ENCODE data around the gene CPSF4L.

The CPSF4L gene

DNA sequence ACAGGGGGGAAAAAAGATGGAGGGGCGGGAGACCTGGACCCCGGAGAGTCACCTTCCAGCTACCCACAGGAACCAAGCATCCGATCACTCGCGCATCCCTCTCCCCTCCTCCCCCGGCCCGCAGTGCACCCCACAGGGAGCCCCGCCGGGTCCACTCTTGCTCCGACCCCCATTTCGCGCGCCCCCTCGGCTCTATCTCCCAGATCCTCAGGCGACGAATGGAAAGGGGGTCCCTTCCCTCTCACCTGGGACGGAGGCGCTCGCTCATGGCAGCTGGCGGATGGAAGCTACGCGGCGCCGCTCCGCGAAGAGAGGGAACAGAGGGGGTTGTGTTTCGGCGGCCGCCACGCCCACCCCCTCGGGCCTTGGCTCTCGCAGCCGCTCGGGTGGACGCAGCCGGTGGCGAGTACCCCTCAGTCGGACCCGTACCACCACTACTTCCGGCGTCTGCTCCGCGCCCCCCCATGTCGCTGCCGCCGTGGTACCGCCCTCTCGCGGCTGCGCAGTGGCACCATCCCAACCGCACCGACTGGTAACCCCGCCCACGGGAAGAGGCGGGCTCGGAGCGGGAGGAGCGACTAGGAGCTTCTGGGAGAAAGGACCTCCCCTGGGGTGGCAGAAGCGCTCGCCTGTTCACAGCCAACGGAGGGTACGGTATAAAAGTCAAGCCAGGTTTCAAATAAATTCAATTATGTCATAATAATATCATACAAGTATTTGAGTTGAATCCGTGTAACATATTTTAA, 29.7 kb downstream of the CPSF4L start:
- Histone ChIP-seq H3K4me1 (ENCODE audit: control insufficient read depth, insufficient read depth, low read length) (peaks cover 1% of the 10 kb centered on the region; the same call in 1 of the 2 replicates), H3K9me3 (ENCODE audit: control insufficient read depth, insufficient read depth, low read length) (no peaks in the 10 kb centered on the region; the same call in 1 of the 2 replicates), H3K4me3 (ENCODE audit: low read length) (peak overlapping the region; percentile 90), H3K27ac (ENCODE audit: low read length) (no peak overlapping the region), H3K36me3 (ENCODE audit: control insufficient read depth, insufficient read depth, low read length) (peaks cover 3% of the 10 kb centered on the region; the same call in 1 of the 2 replicates), H3K27me3 (ENCODE audit: control insufficient read depth, insufficient read depth, low read length) (no peaks in the 10 kb centered on the region)
- peak; percentile 92 for DNase-seq (ENCODE audit: low read depth, low spot score)
- no CpG with 5 or more reads among the region's 63 CpGs for WGBS (ENCODE audit: insufficient coverage, insufficient read length)

DNA sequence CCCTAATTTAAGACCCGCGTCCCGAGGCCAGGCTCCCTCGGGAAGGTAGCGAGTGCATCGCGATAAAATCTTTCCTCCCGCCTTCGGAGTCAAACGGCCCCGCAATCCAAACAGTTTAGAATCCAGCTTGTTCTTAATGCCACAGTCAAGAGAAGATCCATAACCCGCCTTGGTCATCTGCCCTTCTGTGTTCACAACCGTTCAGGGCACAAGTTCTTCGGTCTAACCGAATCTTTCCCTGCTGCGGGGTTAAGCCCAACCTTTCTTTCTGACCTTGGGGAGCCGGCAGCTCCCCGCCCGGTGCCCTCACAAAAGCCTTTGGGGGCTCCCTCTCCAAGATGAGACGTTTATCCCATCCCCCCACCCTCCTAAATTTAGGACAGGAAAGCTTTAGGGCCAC, 30.3 kb downstream of the CPSF4L start:
- no peaks in the 10 kb centered on the region for H3K36me3 ChIP-seq (ENCODE audit: control insufficient read depth, insufficient read depth, low read length)
- DNase-seq (ENCODE audit: low read depth, low spot score): no peak

DNA sequence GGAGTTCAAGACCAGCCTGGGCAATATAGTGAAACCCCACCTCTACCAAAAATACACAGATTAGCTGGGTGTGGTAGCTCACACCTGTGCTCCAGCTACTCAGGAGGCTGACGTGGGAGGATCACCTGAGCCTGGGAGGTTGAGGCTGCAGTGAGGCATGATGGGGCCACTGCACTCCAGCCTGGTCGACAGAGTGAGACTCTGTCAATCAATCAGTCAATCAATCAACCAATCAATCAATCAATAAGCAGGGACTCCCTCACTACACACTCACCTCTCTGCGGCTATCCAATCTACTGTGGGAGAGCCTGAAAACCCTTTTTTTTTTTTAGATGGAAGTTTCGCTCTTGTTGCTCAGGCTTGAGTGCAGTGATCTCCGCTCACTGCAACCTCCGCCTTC, 31.6 kb downstream of the CPSF4L start:
- WGBS (ENCODE audit: insufficient coverage, insufficient read length): no CpG with 5 or more reads among the region's 6 CpGs
- peaks cover 1% of the 10 kb centered on the region; the same call in 1 of the 2 replicates for H3K4me1 ChIP-seq (ENCODE audit: control insufficient read depth, insufficient read depth, low read length)
- H3K27me3 ChIP-seq (ENCODE audit: control insufficient read depth, insufficient read depth, low read length): no peaks in the 10 kb centered on the region

More for the DNA sequence above, 30.3 kb downstream of the CPSF4L start:
- Histone ChIP-seq H3K27me3 (ENCODE audit: control insufficient read depth, insufficient read depth, low read length) (no peaks in the 10 kb centered on the region), H3K4me1 (ENCODE audit: control insufficient read depth, insufficient read depth, low read length) (peaks cover 1% of the 10 kb centered on the region; the same call in 1 of the 2 replicates), H3K9me3 (ENCODE audit: control insufficient read depth, insufficient read depth, low read length) (no peaks in the 10 kb centered on the region; the same call in 1 of the 2 replicates), H3K4me3 (ENCODE audit: low read length) (peak overlapping the region; percentile 90; the same call in 1 of the 2 replicates), H3K27ac (ENCODE audit: low read length) (no peak overlapping the region)
- WGBS (ENCODE audit: insufficient coverage, insufficient read length): no CpG with 5 or more reads among the region's 20 CpGs

DNA sequence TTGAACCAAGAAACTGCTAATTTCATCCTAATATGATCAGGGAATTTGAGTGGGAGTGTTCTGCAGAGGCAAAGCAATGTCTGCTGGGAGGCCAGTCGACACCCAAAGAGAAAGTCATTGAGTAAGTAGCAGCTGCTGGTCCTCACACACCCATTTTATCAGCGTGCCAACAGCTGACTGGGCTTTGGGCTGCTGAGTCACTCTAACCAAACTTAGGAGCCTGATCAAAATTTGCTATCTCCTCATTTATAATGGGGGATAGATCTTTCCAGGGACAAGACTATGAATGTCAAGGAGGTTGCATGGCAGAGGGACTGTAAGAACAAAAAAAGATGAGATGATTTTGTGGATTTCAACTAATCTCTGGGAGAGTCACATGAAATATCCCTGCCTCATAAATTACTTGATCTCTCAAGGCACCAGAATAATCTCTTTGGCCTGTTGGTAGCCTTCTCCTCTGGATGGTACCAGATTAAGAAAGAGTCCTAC, 32.9 kb downstream of the CPSF4L start:
- H3K4me1 ChIP-seq (ENCODE audit: control insufficient read depth, insufficient read depth, low read length): peaks cover 3% of the 10 kb centered on the region
- H3K9me3 ChIP-seq (ENCODE audit: control insufficient read depth, insufficient read depth, low read length): no peaks in the 10 kb centered on the region; the same call in 1 of the 2 replicates
- no CpG with 5 or more reads among the region's 2 CpGs for WGBS (ENCODE audit: insufficient coverage, insufficient read length)
- H3K27ac ChIP-seq (ENCODE audit: low read length): no peak overlapping the region
- H3K4me3 ChIP-seq (ENCODE audit: low read length): no peak overlapping the region
- no peaks in the 10 kb centered on the region for H3K27me3 ChIP-seq (ENCODE audit: control insufficient read depth, insufficient read depth, low read length)
- H3K36me3 ChIP-seq (ENCODE audit: control insufficient read depth, insufficient read depth, low read length): no peaks in the 10 kb centered on the region
- DNase-seq (ENCODE audit: low read depth, low spot score): no peak

More for the DNA sequence above, 31.6 kb downstream of the CPSF4L start:
- no peaks in the 10 kb centered on the region; the same call in 1 of the 2 replicates for H3K9me3 ChIP-seq (ENCODE audit: control insufficient read depth, insufficient read depth, low read length)
- DNase-seq (ENCODE audit: low read depth, low spot score): no peak
- no peaks in the 10 kb centered on the region for H3K36me3 ChIP-seq (ENCODE audit: control insufficient read depth, insufficient read depth, low read length)
- H3K27ac ChIP-seq (ENCODE audit: low read length): no peak overlapping the region
- H3K4me3 ChIP-seq (ENCODE audit: low read length): no peak overlapping the region

DNA sequence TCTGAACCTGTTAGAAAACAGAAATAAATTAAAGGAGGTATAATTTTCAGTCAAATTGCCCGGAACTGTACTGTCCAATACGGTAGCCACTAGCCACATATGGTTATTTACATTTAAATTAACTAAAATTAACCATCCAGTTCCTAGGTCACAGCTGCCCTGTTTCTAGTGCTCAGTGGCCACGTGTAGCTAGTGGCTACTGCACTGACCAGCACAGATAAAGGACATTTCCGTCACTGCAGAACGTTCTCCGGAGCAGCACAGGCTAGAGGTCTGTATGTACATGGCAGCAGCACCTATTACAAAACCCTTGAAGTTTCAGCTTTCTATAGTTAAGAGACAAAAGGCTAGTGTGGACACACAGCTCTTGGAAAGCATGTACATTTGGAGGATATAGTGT, 33.7 kb downstream of the CPSF4L start:
- DNase-seq (ENCODE audit: low read depth, low spot score): no peak
- no peaks in the 10 kb centered on the region for H3K27me3 ChIP-seq (ENCODE audit: control insufficient read depth, insufficient read depth, low read length)
- no peak overlapping the region for H3K4me3 ChIP-seq (ENCODE audit: low read length)
- H3K4me1 ChIP-seq (ENCODE audit: control insufficient read depth, insufficient read depth, low read length): peaks cover 3% of the 10 kb centered on the region; the same call in 1 of the 2 replicates
- no CpG with 5 or more reads among the region's 6 CpGs for WGBS (ENCODE audit: insufficient coverage, insufficient read length)
- H3K27ac ChIP-seq (ENCODE audit: low read length): no peak overlapping the region
- H3K9me3 ChIP-seq (ENCODE audit: control insufficient read depth, insufficient read depth, low read length): no peaks in the 10 kb centered on the region; the same call in 1 of the 2 replicates
- H3K36me3 ChIP-seq (ENCODE audit: control insufficient read depth, insufficient read depth, low read length): no peaks in the 10 kb centered on the region

DNA sequence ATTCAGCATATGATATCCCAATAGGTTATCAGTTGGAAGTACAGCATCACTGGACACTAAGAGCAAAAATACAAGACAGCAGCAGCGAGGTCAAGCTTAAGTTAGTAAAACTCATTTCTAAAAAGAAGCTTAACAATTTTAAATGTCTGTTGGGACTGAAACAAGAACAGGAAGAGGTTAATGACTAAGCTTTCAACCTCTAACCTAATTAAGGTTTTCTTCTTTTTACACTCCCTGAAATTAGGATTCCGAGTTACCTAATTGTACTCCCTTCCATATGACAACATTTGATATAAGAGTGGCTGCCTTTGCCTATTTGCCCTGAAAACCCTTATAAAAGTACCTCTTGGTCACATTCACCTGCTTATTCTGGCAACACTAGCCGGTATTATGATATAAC, 34.3 kb downstream of the CPSF4L start:
- Histone ChIP-seq H3K36me3 (ENCODE audit: control insufficient read depth, insufficient read depth, low read length) (peaks cover 3% of the 10 kb centered on the region; the same call in 1 of the 2 replicates), H3K27me3 (ENCODE audit: control insufficient read depth, insufficient read depth, low read length) (no peaks in the 10 kb centered on the region), H3K9me3 (ENCODE audit: control insufficient read depth, insufficient read depth, low read length) (no peaks in the 10 kb centered on the region; the same call in 1 of the 2 replicates), H3K27ac (ENCODE audit: low read length) (no peak overlapping the region), H3K4me1 (ENCODE audit: control insufficient read depth, insufficient read depth, low read length) (peaks cover 3% of the 10 kb centered on the region; the same call in 1 of the 2 replicates), H3K4me3 (ENCODE audit: low read length) (no peak overlapping the region)
- WGBS (ENCODE audit: insufficient coverage, insufficient read length): no CpG with 5 or more reads among the region's 3 CpGs
- no peak for DNase-seq (ENCODE audit: low read depth, low spot score)

DNA sequence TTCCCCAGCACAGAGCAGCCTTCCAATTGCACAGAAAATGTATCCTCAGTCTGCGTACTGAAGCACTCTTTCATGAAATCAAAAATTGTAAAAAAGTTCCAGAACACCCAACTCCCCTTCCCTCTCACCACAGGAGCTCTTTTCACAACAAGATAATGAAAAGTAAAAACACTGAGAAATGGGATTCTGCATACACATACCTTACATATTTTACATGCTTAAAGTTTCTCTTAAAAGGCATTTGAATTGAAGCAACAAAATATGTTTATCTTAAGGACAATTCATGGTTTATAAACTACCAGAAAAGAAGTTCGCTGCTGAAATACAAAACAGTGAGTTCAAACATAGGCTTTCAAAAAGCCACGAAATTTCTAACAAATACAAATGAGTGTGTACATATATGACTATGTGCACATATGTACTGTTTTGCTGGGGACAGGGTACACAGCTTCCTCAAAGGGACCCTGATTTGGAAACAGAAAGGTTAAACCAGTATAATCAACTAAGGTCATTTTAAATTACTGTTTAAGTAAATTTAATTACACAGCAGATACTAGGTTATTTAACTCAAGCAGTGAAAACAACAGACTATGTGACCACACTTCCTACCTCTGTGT, 35.0 kb downstream of the CPSF4L start:
- H3K9me3 ChIP-seq (ENCODE audit: control insufficient read depth, insufficient read depth, low read length): no peaks in the 10 kb centered on the region; the same call in 1 of the 2 replicates
- peaks cover 3% of the 10 kb centered on the region; the same call in 1 of the 2 replicates for H3K36me3 ChIP-seq (ENCODE audit: control insufficient read depth, insufficient read depth, low read length)
- DNase-seq (ENCODE audit: low read depth, low spot score): no peak
- H3K27ac ChIP-seq (ENCODE audit: low read length): no peak overlapping the region
- peaks cover 3% of the 10 kb centered on the region; the same call in 1 of the 2 replicates for H3K4me1 ChIP-seq (ENCODE audit: control insufficient read depth, insufficient read depth, low read length)
- no peak overlapping the region for H3K4me3 ChIP-seq (ENCODE audit: low read length)
- H3K27me3 ChIP-seq (ENCODE audit: control insufficient read depth, insufficient read depth, low read length): no peaks in the 10 kb centered on the region
- no CpG with 5 or more reads among the region's 3 CpGs for WGBS (ENCODE audit: insufficient coverage, insufficient read length)

DNA sequence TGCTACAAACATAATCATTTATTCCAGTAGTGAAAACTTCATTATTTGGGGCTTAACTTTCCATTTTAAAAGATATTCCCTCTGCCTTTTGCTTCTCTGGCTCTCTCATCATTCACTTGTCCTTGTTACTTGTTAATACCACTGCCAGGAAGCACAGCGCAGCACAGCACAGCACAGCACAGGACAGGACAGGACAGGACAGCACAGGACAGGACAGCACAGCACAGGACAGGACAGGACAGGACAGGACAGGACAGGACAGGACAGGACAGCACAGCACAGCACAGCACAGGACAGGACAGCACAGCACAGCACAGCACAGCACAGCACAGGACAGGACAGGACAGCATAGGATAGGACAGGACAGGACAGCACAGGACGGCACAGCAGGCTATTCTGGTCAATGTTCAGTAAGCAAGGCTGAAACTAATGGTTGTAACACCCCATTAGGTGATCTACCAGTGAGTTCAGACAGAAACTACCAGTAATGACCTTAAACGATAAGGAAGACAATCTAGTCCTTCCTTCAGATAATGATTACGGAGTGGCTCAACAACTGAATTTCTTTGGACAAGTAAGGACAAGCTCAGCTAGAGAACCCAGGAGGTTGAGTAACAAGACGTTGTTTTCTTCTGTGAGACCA, 36.9 kb downstream of the CPSF4L start:
- DNase-seq (ENCODE audit: low read depth, low spot score): no peak
- Histone ChIP-seq H3K4me3 (ENCODE audit: low read length) (no peak overlapping the region), H3K27ac (ENCODE audit: low read length) (no peak overlapping the region), H3K4me1 (ENCODE audit: control insufficient read depth, insufficient read depth, low read length) (peaks cover 3% of the 10 kb centered on the region; the same call in 1 of the 2 replicates), H3K9me3 (ENCODE audit: control insufficient read depth, insufficient read depth, low read length) (no peaks in the 10 kb centered on the region), H3K27me3 (ENCODE audit: control insufficient read depth, insufficient read depth, low read length) (no peaks in the 10 kb centered on the region), H3K36me3 (ENCODE audit: control insufficient read depth, insufficient read depth, low read length) (peaks cover 3% of the 10 kb centered on the region; the same call in 1 of the 2 replicates)
- WGBS (ENCODE audit: insufficient coverage, insufficient read length): no CpG with 5 or more reads among the region's 5 CpGs

DNA sequence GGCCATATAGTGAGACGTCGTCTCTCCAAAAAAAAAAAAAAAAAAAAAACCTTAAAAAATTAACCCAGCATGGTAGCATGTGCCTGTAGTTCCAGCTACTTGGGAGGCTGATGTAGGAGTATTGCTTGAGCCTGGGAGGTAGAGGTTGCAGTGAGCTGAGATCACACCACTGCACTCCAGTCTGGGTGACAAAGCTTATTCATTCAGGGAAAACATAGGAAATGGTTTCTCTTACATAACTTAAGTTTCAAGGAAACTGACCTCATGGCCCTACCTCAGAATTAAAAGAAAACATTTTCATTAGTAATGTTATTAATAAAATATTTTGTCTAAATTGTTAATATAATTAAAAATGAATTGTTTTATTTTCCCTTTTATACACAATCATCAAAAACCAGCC, 37.4 kb downstream of the CPSF4L start:
- Histone ChIP-seq H3K4me1 (ENCODE audit: control insufficient read depth, insufficient read depth, low read length) (peaks cover 3% of the 10 kb centered on the region; the same call in 1 of the 2 replicates), H3K27me3 (ENCODE audit: control insufficient read depth, insufficient read depth, low read length) (no peaks in the 10 kb centered on the region), H3K36me3 (ENCODE audit: control insufficient read depth, insufficient read depth, low read length) (peaks cover 3% of the 10 kb centered on the region; the same call in 1 of the 2 replicates), H3K9me3 (ENCODE audit: control insufficient read depth, insufficient read depth, low read length) (no peaks in the 10 kb centered on the region), H3K4me3 (ENCODE audit: low read length) (no peak overlapping the region), H3K27ac (ENCODE audit: low read length) (no peak overlapping the region)
- WGBS (ENCODE audit: insufficient coverage, insufficient read length): no CpG with 5 or more reads among the region's 2 CpGs
- DNase-seq (ENCODE audit: low read depth, low spot score): no peak

Data from iPS DF 6.9 (cell line).